ENCODE results near the gene UBP1.

DNA sequence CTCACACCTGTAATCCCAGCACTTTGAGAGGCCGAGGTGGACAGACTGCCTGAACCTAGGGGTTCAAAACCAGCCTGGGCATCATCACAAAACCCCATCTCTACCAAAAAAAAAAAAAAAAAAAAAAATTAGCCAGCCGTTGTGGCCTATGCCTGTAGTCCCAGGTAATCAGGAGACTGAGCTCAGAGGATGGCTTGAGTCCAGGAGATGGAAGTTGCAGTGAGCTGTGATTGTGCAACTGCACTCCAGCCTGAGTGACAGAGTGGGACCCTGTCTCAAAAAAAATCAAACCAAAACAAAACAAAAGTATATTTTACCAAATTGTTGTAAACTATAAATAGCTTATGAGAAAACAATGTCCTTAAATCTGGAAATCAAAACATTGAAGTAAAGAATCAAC is 34.7 kb upstream of the UBP1 start:
- no peak for TF ChIP-seq POLR2A (IDR thresholded peaks at IDR 0.05)
- TF ChIP-seq, protein P1, sequence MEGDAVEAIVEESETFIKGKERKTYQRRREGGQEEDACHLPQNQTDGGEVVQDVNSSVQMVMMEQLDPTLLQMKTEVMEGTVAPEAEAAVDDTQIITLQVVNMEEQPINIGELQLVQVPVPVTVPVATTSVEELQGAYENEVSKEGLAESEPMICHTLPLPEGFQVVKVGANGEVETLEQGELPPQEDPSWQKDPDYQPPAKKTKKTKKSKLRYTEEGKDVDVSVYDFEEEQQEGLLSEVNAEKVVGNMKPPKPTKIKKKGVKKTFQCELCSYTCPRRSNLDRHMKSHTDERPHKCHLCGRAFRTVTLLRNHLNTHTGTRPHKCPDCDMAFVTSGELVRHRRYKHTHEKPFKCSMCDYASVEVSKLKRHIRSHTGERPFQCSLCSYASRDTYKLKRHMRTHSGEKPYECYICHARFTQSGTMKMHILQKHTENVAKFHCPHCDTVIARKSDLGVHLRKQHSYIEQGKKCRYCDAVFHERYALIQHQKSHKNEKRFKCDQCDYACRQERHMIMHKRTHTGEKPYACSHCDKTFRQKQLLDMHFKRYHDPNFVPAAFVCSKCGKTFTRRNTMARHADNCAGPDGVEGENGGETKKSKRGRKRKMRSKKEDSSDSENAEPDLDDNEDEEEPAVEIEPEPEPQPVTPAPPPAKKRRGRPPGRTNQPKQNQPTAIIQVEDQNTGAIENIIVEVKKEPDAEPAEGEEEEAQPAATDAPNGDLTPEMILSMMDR (IDR thresholded peaks at IDR 0.05), result no peak
- no peak for TF ChIP-seq EP300 (IDR thresholded peaks at IDR 0.05)
- no peak for TF ChIP-seq POLR2AphosphoS5 (IDR thresholded peaks at IDR 0.05)
